Measurements from ENCODE around the gene GPR179.
A peak's percentile ranks its signal among the peaks of the same experiment; 100 is the strongest.
"Not testable (repeated sequence)": the region's sequence is repeated elsewhere in the genome, so short reads cannot be mapped to it uniquely, and the experiment has no call there.

The GPR179 gene

GRCh38 chr17:38322156-38322779, 21.5 kb downstream of the GPR179 start:
- peaks cover 18% of the 10 kb centered on the region for H3K4me1 ChIP-seq (ENCODE audit: insufficient read depth, low read length)
- H3K36me3 ChIP-seq (ENCODE audit: insufficient read depth, low read length): peaks cover 4% of the 10 kb centered on the region

GRCh38 chr17:38320482-38320881, 23.3 kb downstream of the GPR179 start:
- peaks cover 4% of the 10 kb centered on the region for H3K36me3 ChIP-seq (ENCODE audit: insufficient read depth, low read length)
- H3K9ac ChIP-seq (ENCODE audit: low read depth, low read length): no peak overlapping the region
- H3K9me3 ChIP-seq (ENCODE audit: control insufficient read depth, insufficient read depth, low read length): no peaks in the 10 kb centered on the region
- peaks cover 13% of the 10 kb centered on the region for H3K4me1 ChIP-seq (ENCODE audit: insufficient read depth, low read length)

More at GRCh38 chr17:38322156-38322779, 21.5 kb downstream of the GPR179 start:
- no peak overlapping the region for H3K9ac ChIP-seq (ENCODE audit: low read depth, low read length)
- no peaks in the 10 kb centered on the region for H3K9me3 ChIP-seq (ENCODE audit: control insufficient read depth, insufficient read depth, low read length)

GRCh38 chr17:38317081-38317480, 26.7 kb downstream of the GPR179 start:
- H3K9ac ChIP-seq (ENCODE audit: low read depth, low read length): no peak overlapping the region
- H3K4me1 ChIP-seq (ENCODE audit: insufficient read depth, low read length): no peaks in the 10 kb centered on the region
- H3K36me3 ChIP-seq (ENCODE audit: insufficient read depth, low read length): no peaks in the 10 kb centered on the region; the same call in 1 of the 2 replicates
- H3K9me3 ChIP-seq (ENCODE audit: control insufficient read depth, insufficient read depth, low read length): no peaks in the 10 kb centered on the region

- no peaks in the 10 kb centered on the region for H3K4me1 ChIP-seq (ENCODE audit: insufficient read depth, low read length)
- no peaks in the 10 kb centered on the region for H3K9me3 ChIP-seq (ENCODE audit: control insufficient read depth, insufficient read depth, low read length)
- H3K36me3 ChIP-seq (ENCODE audit: insufficient read depth, low read length): no peaks in the 10 kb centered on the region; the same call in 1 of the 2 replicates
- no peak overlapping the region for H3K9ac ChIP-seq (ENCODE audit: low read depth, low read length)
Observed at GRCh38 chr17:38315497-38315896, 28.3 kb downstream of the GPR179 start.

- H3K9ac ChIP-seq (ENCODE audit: low read depth, low read length): peak within 1 kb of the TSS; percentile 83
- H3K9me3 ChIP-seq (ENCODE audit: control insufficient read depth, insufficient read depth, low read length); H3K36me3 ChIP-seq (ENCODE audit: insufficient read depth, low read length); H3K4me1 ChIP-seq (ENCODE audit: insufficient read depth, low read length): not testable (repeated sequence)
Observed at GRCh38 chr17:38296834-38297517, 46.8 kb downstream of the GPR179 start, which contains the start of gene MRPL45. MRPL45 (plus strand) TSS chr17:38297168; CDS start chr17:38297184, 16 bp downstream.

- not testable (repeated sequence) for H3K9me3 ChIP-seq (ENCODE audit: control insufficient read depth, insufficient read depth, low read length); H3K4me1 ChIP-seq (ENCODE audit: insufficient read depth, low read length); H3K36me3 ChIP-seq (ENCODE audit: insufficient read depth, low read length)
- peak overlapping the region; percentile 20; the same call in 1 of the 2 replicates for H3K9ac ChIP-seq (ENCODE audit: low read depth, low read length)
Observed at GRCh38 chr17:38295602-38296365, 48.0 kb downstream of the GPR179 start.

- not testable (repeated sequence) for H3K9me3 ChIP-seq (ENCODE audit: control insufficient read depth, insufficient read depth, low read length); H3K9ac ChIP-seq (ENCODE audit: low read depth, low read length); H3K36me3 ChIP-seq (ENCODE audit: insufficient read depth, low read length); H3K4me1 ChIP-seq (ENCODE audit: insufficient read depth, low read length)
Observed at GRCh38 chr17:38289760-38290159, 54.0 kb downstream of the GPR179 start.

GRCh38 chr17:38288217-38288827, 55.4 kb downstream of the GPR179 start:
- H3K9ac ChIP-seq (ENCODE audit: low read depth, low read length); H3K4me1 ChIP-seq (ENCODE audit: insufficient read depth, low read length); H3K36me3 ChIP-seq (ENCODE audit: insufficient read depth, low read length); H3K9me3 ChIP-seq (ENCODE audit: control insufficient read depth, insufficient read depth, low read length): not testable (repeated sequence)

- H3K9ac ChIP-seq (ENCODE audit: low read depth, low read length); H3K4me1 ChIP-seq (ENCODE audit: insufficient read depth, low read length); H3K9me3 ChIP-seq (ENCODE audit: control insufficient read depth, insufficient read depth, low read length); H3K36me3 ChIP-seq (ENCODE audit: insufficient read depth, low read length): not testable (repeated sequence)
Observed at GRCh38 chr17:38286501-38287091, 57.2 kb downstream of the GPR179 start.

GRCh38 chr17:38285994-38286393, 57.8 kb downstream of the GPR179 start:
- not testable (repeated sequence) for H3K9me3 ChIP-seq (ENCODE audit: control insufficient read depth, insufficient read depth, low read length); H3K9ac ChIP-seq (ENCODE audit: low read depth, low read length); H3K36me3 ChIP-seq (ENCODE audit: insufficient read depth, low read length); H3K4me1 ChIP-seq (ENCODE audit: insufficient read depth, low read length)

Measured in ES-I3 (cell line).